GM10266 (cell line): ENCODE measurements around the gene PRAME.
"Not testable (repeated sequence)": the region's sequence is repeated elsewhere in the genome, so short reads cannot be mapped to it uniquely, and the experiment has no call there.

ENCODE experiments used
- DNase-seq: peaks from one replicate; pipeline ENCODE4 v3.0.0; 2012; ENCODE audit errors: extremely low spot score
- CTCF ChIP-seq: IDR thresholded peaks from 2 replicates; pipeline ENCODE4 v1.5.1; 2012; ENCODE audit warnings: mild to moderate bottlenecking, low read depth; ENCODE audit not compliant: control insufficient read depth, insufficient read depth; ENCODE audit errors: missing control alignments

The PRAME gene

DNA sequence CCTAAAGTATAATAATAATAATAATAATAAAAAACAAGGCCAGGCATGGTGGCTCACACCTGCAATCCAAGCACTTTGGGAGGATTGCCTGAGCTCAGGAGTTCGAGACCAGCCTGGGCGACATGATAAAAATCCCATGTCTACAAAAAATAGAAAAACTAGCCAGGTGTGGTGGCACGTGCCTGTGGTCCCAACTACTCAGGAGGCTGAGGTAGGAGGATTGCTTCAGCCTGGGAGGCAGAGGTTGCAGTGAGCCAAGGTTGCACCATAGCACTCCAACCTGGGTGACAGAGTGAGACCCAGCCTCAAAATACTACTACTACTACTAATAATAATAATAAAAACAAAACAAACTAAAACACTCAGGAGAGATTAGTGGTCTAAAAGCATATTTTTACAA is 23.4 kb downstream of the PRAME start:
- TF ChIP-seq CTCF: no peak
- no peak for DNase-seq

GRCh38 chr22:22534604-22535415 is 24.3 kb downstream of the PRAME start:
- TF ChIP-seq CTCF: no peak
- no peak for DNase-seq

DNA sequence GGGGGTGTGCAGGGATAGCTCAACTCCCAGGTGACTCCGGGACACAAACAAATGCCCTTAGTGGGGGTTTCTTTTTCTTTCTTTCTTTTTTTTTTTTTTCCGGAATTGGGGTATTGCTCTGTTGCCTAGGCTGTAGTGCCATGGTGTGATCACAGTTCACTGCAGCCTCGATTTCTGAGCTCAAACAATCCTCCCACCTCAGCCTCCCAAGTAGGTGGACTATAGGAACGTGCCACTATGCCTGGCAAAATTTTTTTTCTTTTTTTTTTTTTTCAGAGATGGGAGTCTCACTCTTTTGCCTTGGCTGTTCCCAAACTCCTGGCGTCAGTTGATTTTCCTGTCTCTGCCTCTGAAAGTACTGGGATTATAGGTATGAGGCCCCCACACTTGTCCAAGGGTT is 25.2 kb downstream of the PRAME start:
- TF ChIP-seq CTCF: no peak
- DNase-seq: no peak

GRCh38 chr22:22533417-22533816 is 25.6 kb downstream of the PRAME start:
- DNase-seq: no peak
- TF ChIP-seq CTCF: no peak

- not testable (repeated sequence) for DNase-seq
These were observed 26.5 kb downstream of the PRAME start for GRCh38 chr22:22532547-22533071.

- DNase-seq: no peak
- no peak for TF ChIP-seq CTCF
These were observed 27.1 kb downstream of the PRAME start for GRCh38 chr22:22531770-22532546.

DNA sequence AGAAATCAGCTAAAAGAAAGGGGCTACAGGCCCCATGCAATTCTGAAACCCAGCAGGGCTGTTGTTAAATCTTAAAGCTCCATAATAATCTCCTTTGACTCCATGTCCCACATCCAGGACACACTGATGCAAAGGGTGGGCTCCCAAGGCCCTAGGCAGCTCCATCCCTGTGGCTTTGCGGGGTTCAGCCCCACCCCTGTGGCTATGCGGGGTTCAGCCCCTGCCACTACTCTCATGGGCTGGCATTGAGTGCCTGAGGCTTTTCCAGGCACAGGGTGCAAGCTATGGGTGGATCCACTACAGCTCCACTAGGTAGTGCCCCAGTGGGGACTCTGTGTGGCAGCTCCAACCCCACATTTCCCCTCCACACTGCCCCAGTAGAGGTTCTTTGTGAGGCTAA is 30.3 kb downstream of the PRAME start:
- no peak for DNase-seq
- no peak for TF ChIP-seq CTCF

- no peak for DNase-seq
- TF ChIP-seq CTCF: no peak
These were observed 31.8 kb downstream of the PRAME start for GRCh38 chr22:22527312-22527711.
